AG09309 (cell line): ENCODE measurements around the gene SYNE1.
"Not testable (repeated sequence)": the region's sequence is repeated elsewhere in the genome, so short reads cannot be mapped to it uniquely, and the experiment has no call there.

Experiments used
- DNase-seq: peaks from one replicate; pipeline ENCODE4 v3.0.0-alpha.2; 2010; ENCODE audit warnings: low read depth
- H3K4me3 ChIP-seq: 2 replicates; pipeline ENCODE4 v1.5.1; 2011; ENCODE audit warnings: mild to moderate bottlenecking, low read depth, low read length, moderate library complexity; ENCODE audit not compliant: control insufficient read depth
- CTCF ChIP-seq: IDR thresholded peaks from 2 replicates; pipeline ENCODE4 v1.5.1; 2011; ENCODE audit warnings: mild to moderate bottlenecking, low read depth, low read length, inconsistent platforms; ENCODE audit not compliant: insufficient read depth, control insufficient read depth; ENCODE audit errors: missing control alignments

Gene SYNE1

GRCh38 chr6:152078001-152078400 lies 559.2 kb downstream of the SYNE1 start:
- H3K4me3 ChIP-seq = no peak overlapping the region
- DNase-seq = no peak
- TF ChIP-seq CTCF = no peak

GRCh38 chr6:152076242-152076641 lies 560.9 kb downstream of the SYNE1 start:
- DNase-seq, H3K4me3 ChIP-seq: not testable (repeated sequence)

- no peak for TF ChIP-seq CTCF
- H3K4me3 ChIP-seq = no peak overlapping the region
- no peak for DNase-seq
These were observed 565.3 kb downstream of the SYNE1 start for GRCh38 chr6:152071843-152072242.
